ENCODE data around the gene IFNGR1.
"Not testable (repeated sequence)": the region's sequence is repeated elsewhere in the genome, so short reads cannot be mapped to it uniquely, and the experiment has no call there.

The IFNGR1 gene

GRCh38 chr6:137210903-137211302 lies 8.3 kb downstream of the IFNGR1 start:
- no peak for DNase-seq

DNA sequence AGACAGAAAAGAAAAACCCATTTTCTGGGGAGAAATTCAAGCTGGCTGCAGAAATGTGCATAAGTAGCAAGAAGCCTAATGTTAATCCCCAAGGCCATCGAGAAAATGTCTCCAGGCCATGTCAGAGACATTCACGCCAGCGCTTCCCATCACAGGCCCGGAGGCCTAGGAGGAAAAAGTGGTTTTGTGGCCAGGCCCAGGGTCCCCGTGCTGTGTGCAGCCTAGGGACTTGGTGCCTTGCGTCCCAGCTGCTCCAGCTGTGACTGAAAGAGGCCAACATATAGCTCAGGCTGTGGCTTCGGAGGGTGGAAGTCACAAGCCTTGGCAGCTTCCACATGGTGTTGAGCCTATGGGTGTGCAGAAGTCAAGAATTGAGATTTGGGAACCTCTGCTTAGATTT lies 10.9 kb downstream of the IFNGR1 start:
- DNase-seq: no peak

- DNase-seq: not testable (repeated sequence)
These were observed 11.7 kb downstream of the IFNGR1 start for GRCh38 chr6:137207457-137207856.

- DNase-seq: no peak
These were observed 12.6 kb downstream of the IFNGR1 start for GRCh38 chr6:137206577-137206976.

- no peak for DNase-seq
These were observed 15.9 kb downstream of the IFNGR1 start for GRCh38 chr6:137203256-137203655.

DNA sequence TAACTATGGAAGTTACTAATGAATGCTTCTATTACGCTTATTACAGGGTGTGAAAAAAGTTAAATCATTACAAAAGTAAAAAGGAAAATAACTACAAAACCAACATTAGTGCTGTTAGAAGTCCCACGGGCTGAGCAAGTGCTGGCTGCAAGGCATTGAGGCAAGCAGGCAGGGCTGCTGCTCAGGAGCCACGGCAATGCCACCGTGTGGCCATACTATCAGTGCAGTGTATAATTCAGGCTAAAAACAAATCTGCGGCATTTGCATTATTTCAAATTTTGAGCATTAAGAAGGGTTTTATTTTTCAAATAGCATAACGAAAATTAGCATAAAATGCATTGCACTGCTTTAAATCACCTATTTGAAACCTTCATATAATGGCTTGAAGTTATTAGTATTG lies 17.1 kb downstream of the IFNGR1 start:
- no peak for DNase-seq

DNA sequence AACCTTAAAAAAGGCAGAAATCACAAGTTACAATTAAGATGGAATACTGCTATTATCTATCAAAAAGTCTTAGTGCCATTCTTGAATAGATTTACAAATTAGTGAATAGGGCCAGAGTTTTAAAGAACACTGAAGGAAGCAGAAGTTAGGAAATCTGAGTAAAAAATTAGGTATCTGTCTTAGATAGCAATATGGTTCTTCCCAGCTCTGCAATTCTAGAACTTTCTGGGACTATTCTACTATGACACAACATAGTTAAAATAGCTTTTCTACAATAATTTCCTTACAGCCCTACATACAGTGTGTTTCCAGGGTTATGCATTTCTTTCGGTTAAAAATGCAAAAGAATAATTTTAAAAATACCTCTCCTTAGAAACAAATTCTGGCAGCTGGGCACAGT lies 18.2 kb downstream of the IFNGR1 start:
- no peak for DNase-seq

DNA sequence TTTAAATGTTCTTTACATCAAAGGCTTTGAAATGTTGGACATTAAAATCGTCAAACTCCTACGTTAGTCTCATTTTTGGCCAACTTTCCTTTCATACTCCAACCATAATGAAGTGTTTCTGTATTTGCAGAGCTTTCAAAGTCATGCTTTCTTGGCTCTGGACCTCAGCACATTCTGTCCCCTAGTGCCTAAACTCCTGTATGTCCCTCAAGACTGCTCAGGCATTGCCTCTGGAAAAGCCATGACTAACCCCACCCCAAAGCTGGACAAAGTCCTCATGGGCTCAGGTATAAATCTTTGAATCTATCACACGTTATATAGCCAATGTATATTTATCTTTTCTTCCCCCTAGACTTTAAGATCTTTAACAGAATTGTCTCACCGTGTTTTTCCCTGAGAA lies 18.9 kb downstream of the IFNGR1 start:
- DNase-seq: no peak

DNA sequence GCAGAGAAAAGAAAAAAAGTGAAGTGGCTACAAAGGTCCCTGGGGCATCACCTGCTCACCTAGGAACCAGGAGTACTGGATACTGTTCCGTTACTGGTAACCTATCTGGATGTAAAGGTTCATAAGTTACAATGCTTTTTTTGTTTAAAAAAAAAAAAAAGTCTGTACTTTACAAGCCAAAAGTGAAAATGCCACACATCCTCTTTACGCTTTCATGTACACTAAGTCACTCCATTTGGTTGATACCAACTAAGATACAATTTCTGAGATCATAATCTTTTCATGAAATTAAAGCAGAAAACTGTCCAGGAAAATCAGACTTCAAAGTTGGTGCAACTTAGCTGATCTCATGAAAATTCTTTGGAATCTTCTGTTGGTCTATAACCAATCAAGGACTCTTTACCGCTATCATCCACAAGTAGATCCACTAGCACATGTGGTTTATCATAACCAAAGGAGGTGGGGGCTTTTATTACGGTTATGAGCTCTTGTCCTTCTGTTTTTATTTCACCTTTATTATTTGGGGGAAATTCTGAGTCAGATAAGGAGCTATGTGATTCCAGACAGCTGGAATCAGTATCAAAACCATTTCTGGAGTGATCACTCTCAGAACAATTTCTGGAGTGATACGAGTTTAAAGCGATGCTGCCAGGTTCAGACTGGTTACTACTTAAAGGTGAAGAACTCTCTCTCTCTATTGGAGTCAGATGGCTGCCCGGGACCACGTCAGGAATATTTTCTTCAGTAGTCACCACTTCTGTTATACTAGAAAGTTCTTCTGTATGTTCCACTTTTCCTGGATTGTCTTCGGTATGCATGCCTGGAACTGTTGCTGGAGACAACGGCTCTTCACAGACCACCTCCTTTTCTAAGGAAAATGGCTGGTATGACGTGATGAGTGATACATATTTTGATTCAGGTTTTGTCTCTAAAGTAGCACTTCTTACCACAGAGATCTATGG lies 21.2 kb downstream of the IFNGR1 start:
- no peak for DNase-seq

DNA sequence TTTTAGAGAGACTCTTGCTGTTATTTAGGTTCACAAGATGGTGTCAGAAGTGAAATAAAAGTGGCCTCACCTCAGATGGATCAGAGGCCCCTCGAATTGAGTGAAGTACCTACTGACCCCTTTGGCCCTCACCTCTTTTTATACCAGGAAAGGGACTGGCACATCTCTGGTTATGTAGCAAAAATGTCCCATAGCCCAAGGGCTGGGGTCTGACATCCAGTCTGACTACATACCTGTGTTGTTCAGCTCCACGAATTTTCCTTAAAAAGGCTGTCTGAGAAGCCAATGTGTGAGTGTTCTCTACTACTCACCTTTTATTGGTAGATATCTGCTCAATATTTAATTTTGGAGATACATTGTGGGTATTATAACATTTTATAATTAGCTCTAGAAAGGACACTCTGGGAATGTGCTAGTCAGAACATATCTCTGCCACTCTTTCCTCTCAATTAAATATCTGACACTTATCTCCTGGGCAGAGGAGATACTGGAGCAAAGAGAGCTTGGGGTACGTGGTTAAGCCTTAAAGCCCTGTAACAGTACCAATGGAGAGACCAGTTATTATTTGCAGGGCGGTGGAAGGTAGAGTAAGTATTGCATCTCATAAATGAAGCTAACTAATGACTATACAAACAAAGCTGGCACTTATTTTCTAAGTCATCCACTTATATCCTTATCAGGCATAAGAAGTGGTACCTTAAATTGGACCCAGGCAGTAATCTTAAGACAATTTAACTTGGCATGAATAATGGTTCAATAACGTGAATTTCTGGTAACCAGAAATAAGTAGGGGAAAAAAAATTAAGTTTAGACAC lies 25.7 kb downstream of the IFNGR1 start:
- no peak for DNase-seq

- no peak for DNase-seq
These were observed 26.4 kb downstream of the IFNGR1 start for GRCh38 chr6:137192821-137193220.

DNA sequence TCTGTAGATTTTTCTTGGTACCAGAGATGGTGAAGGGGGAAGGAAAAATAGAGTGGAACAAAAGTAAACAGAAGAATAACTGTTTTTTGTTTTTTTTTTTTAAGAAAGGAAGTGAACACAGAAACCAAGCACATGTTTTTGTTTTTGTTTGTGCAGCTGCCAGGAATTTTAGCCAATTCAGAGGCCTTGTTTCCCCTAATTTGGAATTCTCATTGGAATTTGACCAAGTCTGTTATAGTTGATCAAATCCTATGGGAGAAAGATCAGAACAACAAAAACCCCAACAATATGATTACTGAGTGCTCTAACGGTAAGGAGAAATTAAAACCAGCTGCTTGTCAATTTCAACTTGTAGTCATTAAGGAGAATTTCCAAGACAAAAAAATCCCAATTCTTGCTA lies 27.5 kb downstream of the IFNGR1 start:
- DNase-seq: no peak

GRCh38 chr6:137191236-137191635 lies 27.9 kb downstream of the IFNGR1 start:
- DNase-seq: no peak

DNA sequence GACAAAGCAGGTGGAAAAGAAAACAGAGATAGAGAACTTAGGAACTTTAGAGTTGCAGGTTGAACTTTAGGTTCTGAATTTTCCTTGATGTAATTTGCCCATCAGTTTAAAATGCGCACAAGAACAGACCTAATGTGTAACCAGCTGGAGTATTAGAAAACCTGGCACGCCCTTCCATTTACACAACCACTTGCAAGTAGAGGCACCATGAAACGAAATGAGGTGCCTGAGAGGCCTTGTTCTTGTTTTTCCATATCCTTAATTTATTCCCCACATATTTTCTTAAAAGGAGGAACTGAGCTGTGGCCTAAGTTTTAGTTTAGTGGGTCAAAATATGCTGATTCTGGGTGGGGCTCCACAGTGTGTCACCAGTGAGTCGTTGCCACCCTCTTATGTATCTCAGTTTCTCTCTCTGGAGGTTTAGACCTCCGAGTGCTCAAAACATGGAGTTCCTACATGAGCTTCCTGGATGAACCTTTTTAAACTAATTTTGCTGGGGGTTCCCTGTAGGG lies 28.5 kb downstream of the IFNGR1 start:
- no peak for DNase-seq

DNA sequence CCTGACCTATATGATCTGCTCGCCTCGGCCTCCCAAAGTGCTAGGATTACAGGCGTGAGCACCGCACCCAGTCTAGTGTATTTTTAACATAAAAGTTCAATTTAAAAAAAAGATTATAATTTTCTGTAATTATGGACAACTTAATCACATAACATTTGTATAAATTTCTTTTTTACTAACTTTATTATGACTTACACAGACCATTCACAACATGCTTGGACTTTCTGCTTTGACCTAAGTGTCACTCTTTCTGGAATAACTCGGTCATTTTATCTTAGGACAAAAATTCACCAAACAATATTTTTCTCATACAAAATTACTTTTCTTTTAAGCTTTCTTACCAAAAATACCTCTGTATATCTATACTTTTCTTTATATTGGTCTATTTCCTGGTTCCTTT lies 30.3 kb downstream of the IFNGR1 start:
- DNase-seq: no peak

DNA sequence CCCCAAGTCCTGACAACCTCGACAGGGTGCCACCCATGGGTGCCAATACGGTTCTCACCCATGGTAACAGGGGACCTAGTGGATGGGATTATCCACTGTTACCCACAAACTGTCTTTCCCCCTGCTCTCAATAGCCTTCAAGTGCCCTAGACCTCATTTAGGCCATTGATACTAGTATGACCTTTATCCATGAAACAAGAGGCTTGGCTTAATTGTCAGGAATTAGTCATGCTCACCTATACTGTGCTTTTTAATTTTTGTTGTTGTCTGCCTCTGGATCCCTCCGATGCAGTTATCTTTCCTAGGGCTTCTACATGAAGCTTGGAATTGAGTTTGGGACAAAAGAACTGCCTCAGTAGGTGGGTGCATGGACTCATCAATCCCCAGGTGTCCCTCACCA lies 33.9 kb downstream of the IFNGR1 start:
- DNase-seq: no peak

DNA sequence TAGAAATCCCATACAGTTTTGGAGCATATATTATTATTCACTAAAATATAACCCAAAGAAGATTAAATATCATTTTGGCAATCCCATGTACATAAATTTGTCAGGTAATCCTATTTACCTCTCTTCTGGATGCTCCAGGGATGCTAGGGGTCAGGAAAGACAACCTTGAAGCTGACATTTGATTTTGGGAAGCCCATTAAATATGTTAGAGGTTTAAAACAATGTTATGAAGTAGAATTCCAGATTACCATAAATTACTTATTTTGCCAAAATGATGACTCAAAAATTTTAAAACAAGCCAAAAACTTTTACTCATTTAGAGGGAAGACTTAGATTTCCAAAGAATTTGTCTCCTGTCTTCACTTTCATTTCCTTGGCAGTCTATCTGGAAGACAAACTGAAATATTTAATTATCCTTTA lies 36.5 kb downstream of the IFNGR1 start:
- no peak for DNase-seq

DNA sequence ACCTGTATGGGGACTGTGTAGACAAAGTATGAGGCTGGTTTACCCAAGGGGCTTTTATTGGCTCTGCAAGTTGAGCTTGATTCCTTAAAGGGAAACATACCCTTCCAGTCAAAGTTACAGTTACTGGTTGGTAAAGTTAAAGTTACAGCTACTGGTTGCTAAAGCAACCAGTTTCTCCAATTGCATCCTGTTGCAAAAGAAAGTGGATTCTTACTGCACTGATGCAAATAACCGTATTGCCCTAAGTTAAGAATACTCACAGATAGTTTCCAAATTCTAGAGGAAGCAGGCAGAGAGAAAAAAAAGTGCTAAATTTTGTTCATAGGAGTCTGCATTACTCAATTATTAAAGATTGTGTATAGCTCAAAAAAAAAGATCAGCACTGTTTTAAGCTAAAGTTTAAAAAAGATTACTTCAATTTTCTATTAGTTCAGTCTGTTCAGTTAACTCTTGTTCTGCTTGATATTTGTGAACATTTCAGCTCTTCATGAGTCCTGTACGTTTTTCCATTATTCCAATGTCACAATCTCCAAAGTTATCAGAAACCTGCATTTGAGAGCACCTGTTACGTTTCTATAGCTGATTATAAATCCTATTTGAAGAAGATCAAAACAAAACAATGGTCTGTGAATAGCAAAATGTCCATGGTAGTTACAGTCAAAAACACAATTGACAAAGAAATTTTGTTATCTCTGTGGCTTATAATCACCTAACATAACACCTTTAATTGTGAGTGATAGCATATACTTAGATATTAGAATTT lies 37.1 kb downstream of the IFNGR1 start:
- no peak for DNase-seq

GRCh38 chr6:137177611-137178010 lies 41.6 kb downstream of the IFNGR1 start:
- DNase-seq: no peak

- DNase-seq: no peak
These were observed 42.5 kb downstream of the IFNGR1 start for GRCh38 chr6:137176729-137177128.

DNA sequence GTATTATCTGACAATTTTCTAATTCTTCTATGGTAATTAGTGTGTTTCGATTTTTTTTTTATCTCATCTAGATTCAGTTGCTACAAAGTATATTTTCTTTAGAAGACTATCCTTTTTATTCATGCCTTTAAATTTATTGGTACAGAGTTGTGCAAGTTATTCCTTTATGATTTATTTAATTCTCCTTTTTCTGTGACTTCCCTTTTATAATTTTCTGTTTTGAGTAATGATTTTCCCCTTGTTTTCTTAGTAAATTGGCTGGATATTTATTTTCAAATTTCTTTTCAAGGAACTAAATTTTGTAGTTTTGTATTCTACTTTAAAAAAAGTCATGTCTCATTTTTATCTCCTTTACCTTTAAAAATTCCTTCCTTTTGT lies 43.3 kb downstream of the IFNGR1 start:
- no peak for DNase-seq

GRCh38 chr6:137175157-137175867 lies 43.9 kb downstream of the IFNGR1 start:
- no peak for DNase-seq

Measured in NCI-H2081 treated with DMSO at 0.1 percent for 48 hours (cell line).